GM18498 (cell line): ENCODE measurements around the gene PCSK5.
"Not testable (repeated sequence)": the region's sequence is repeated elsewhere in the genome, so short reads cannot be mapped to it uniquely, and the experiment has no call there.

ENCODE experiments used
- ATAC-seq: cut with Tn5 transposase; IDR thresholded peaks from one replicate; pipeline ENCODE4 v1.9.1; 2021; ENCODE audit warnings: mild to moderate bottlenecking, moderate library complexity; ENCODE audit not compliant: unreplicated experiment

The PCSK5 gene

GRCh38 chr9:76044266-76044819, 153.9 kb downstream of the PCSK5 start:
- ATAC-seq: no peak

GRCh38 chr9:76045221-76045620, 154.7 kb downstream of the PCSK5 start:
- no peak for ATAC-seq

- ATAC-seq: no peak
Measured at GRCh38 chr9:76049341-76049740, 158.9 kb downstream of the PCSK5 start.

GRCh38 chr9:76067696-76068095, 177.2 kb downstream of the PCSK5 start:
- no peak for ATAC-seq

- ATAC-seq: no peak
Measured at GRCh38 chr9:76077537-76077936, 187.1 kb downstream of the PCSK5 start.

GRCh38 chr9:76081281-76081680, 190.8 kb downstream of the PCSK5 start:
- ATAC-seq: not testable (repeated sequence)

- no peak for ATAC-seq
Measured at GRCh38 chr9:76082057-76082456, 191.6 kb downstream of the PCSK5 start.

- no peak for ATAC-seq
Measured at GRCh38 chr9:76085596-76085995, 195.1 kb downstream of the PCSK5 start.

- no peak for ATAC-seq
Measured at GRCh38 chr9:76086539-76086938, 196.1 kb downstream of the PCSK5 start.

- no peak for ATAC-seq
Measured at GRCh38 chr9:76087976-76088375, 197.5 kb downstream of the PCSK5 start.

- no peak for ATAC-seq
Measured at GRCh38 chr9:76090330-76090729, 199.9 kb downstream of the PCSK5 start.

- no peak for ATAC-seq
Measured at GRCh38 chr9:76090909-76091308, 200.4 kb downstream of the PCSK5 start.

- ATAC-seq: no peak
Measured at GRCh38 chr9:76092572-76092971, 202.1 kb downstream of the PCSK5 start.

GRCh38 chr9:76095585-76095984, 205.1 kb downstream of the PCSK5 start:
- ATAC-seq: no peak

GRCh38 chr9:76099516-76099915, 209.0 kb downstream of the PCSK5 start:
- no peak for ATAC-seq

- no peak for ATAC-seq
Measured at GRCh38 chr9:76101075-76101474, 210.6 kb downstream of the PCSK5 start.

- ATAC-seq: no peak
Measured at GRCh38 chr9:76101491-76101890, 211.0 kb downstream of the PCSK5 start.

- no peak for ATAC-seq
Measured at GRCh38 chr9:76101947-76102346, 211.5 kb downstream of the PCSK5 start.

- ATAC-seq: no peak
Measured at GRCh38 chr9:76103531-76104315, 213.2 kb downstream of the PCSK5 start.

- ATAC-seq: no peak
Measured at GRCh38 chr9:76107482-76107881, 217.0 kb downstream of the PCSK5 start.

GRCh38 chr9:76109953-76110352, 219.5 kb downstream of the PCSK5 start:
- no peak for ATAC-seq

GRCh38 chr9:76112151-76112550, 221.7 kb downstream of the PCSK5 start:
- no peak for ATAC-seq

GRCh38 chr9:76114144-76114543, 223.7 kb downstream of the PCSK5 start:
- no peak for ATAC-seq
